Panc1 (cell line): ENCODE results near the gene ITPRIPL2. TPM values are rescaled to one million over a fixed set of nuclear protein-coding genes. Genes with fewer than 3 reads are reported as not detected.
A peak's percentile ranks its signal among the peaks of the same experiment; 100 is the strongest.

Experiments used
- ATAC-seq: fragments of 200-7000 bp; cut with Tn5 transposase; 2 replicates; pipeline ENCODE4 v1.9.1; 2020; ENCODE audit warnings: mild to moderate bottlenecking, moderate library complexity
- BruUV-seq: library from RNA; stranded (reverse); fragments of 400-500 nt; replicated peaks from 2 replicates; lab custom pipeline; 2021; lab: Mats Ljungman, UMichigan
- CTCF ChIA-PET: fragments of 300-600 bp; sonication (Branson Sonifier 250); formaldehyde crosslinking; loops from one replicate; lab custom pipeline; 2022; ENCODE audit warnings: antibody characterized with exemption; lab: Charles Lee
- POLR2A ChIA-PET: fragments of 300-600 bp; sonication (Branson Sonifier 250); formaldehyde crosslinking; loops from one replicate; lab custom pipeline; 2022; ENCODE audit warnings: antibody characterized with exemption; lab: Charles Lee
- DNase-seq: peaks from one replicate; pipeline ENCODE4 v3.0.0-alpha.2; 2010; ENCODE audit warnings: low read depth, low spot score
- H3K27ac ChIP-seq: 2 replicates; pipeline ENCODE4 v1.5.1; 2011; ENCODE audit warnings: mild to moderate bottlenecking, low read length, inconsistent platforms
- H3K27me3 ChIP-seq: fragments of 200-500 bp; sonication (Bioruptor generic); 2 replicates; pipeline ENCODE4 v1.6.0; 2014; ENCODE audit warnings: low read length, inconsistent platforms; ENCODE audit not compliant: control insufficient read depth, insufficient read depth
- H3K36me3 ChIP-seq: fragments of 200-500 bp; sonication (Bioruptor generic); 2 replicates; pipeline ENCODE4 v1.5.1; 2014; ENCODE audit warnings: inconsistent platforms, mild to moderate bottlenecking, low read length, moderate library complexity; ENCODE audit not compliant: control insufficient read depth, insufficient read depth
- H3K4me1 ChIP-seq: 2 replicates; pipeline ENCODE4 v1.5.1; 2011; ENCODE audit warnings: inconsistent platforms, mild to moderate bottlenecking, low read length, moderate library complexity; ENCODE audit not compliant: control insufficient read depth, insufficient read depth
- H3K4me3 ChIP-seq, 2 experiments: 2 replicates each; pipeline ENCODE4 v1.5.1; 2011 to 2012; ENCODE audit warnings: low read depth in 2 of 2, low read length in 2 of 2, mild to moderate bottlenecking in 2 of 2, inconsistent platforms in 1 of 2, moderate library complexity in 1 of 2
- H3K9me3 ChIP-seq: fragments of 200-500 bp; sonication (Bioruptor generic); 2 replicates; pipeline ENCODE4 v1.5.1; 2014; ENCODE audit warnings: low read depth, mild to moderate bottlenecking, inconsistent platforms, low read length, moderate library complexity; ENCODE audit not compliant: control insufficient read depth, insufficient read depth
- POLR2AphosphoS5 ChIP-seq: IDR thresholded peaks from 2 replicates; pipeline ENCODE4 v1.6.1; 2012; ENCODE audit warnings: mild to moderate bottlenecking, low read depth, low read length, moderate library complexity
- REST ChIP-seq, 2 experiments: IDR thresholded peaks; 2 replicates each; pipeline ENCODE4 v1.6.1; 2011 to 2012; ENCODE audit warnings: low read depth in 2 of 2, control low read depth in 1 of 2, low read length in 1 of 2, mild to moderate bottlenecking in 1 of 2, moderate library complexity in 1 of 2; ENCODE audit not compliant: insufficient read depth in 1 of 2
- SIN3A ChIP-seq: IDR thresholded peaks from 2 replicates; pipeline ENCODE4 v1.6.1; 2012; ENCODE audit warnings: low read depth, mild to moderate bottlenecking, low read length, moderate library complexity, borderline replicate concordance; ENCODE audit not compliant: insufficient read depth
- TCF7L2 ChIP-seq: IDR thresholded peaks from 2 replicates; pipeline ENCODE4 v1.6.1; 2011; ENCODE audit warnings: mild to moderate bottlenecking, low read depth, low read length, inconsistent platforms
- in situ Hi-C: cut with HindIII; loops from 2 replicates; pipeline ENCODE4 v1.10.0; 2016; ENCODE audit warnings: low sequenced_read_pairs, low pct_unique_long_range_greater_than_20kb
- intact Hi-C: fragments of 100-400 bp; cut with micrococcal nuclease; formaldehyde crosslinking; loops from one replicate; pipeline ENCODE4 v1.10.0; 2022; ENCODE audit not compliant: unreplicated experiment
- total RNA-seq: library from RNA; stranded (reverse); gene quantifications from one replicate; pipeline ENCODE4 v1.2.1, GENCODE V29; 2021; ENCODE audit not compliant: unreplicated experiment
- TF ChIP-seq, protein P1 (sequence below): fragments of 450-650 bp; IDR thresholded peaks from 2 replicates; pipeline ENCODE4 v1.5.1; 2017; ENCODE audit warnings: mild to moderate bottlenecking

ITPRIPL2 gene
- total RNA-seq, 1 experiment from 2014 or later: 83.2 TPM

DNA sequence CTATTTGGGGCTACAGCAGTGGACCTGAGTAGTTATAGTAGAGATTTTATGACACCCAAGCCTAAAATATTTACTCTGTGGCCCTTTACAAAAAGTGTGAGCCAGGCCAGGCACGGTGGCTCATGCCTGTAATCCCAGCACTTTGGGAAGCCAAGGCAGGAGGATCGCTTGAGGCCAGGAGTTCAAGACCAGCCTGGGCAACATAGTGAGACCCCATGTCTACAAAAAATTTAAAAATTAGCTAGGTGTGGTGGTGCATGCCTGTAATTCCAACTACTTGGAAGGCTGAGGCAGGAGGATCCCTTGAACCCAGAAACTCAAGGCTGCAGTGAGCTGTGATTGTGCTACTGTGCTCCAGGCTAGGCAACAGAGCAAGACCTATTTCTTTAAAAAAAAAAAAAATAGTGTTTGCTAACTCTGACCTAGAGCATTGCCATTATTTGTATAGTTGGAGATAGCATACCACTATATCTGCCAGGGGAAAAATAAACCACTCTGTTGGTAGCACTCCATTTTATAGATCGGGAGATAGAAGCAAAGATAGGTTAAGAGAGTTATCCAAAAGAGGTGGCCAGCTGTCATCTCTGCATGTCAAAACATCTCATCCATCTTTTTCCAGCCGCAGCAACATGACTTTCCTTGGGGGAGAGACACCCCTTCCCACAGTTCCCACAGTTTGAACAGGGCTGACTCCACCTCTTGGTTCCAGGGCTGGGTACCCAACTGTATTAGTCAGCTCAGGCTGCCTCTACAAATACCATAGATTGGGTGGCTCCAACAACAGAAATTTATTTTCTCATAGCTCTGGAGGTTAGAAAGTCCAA, 3.0 kb upstream of the ITPRIPL2 start:
- H3K36me3 ChIP-seq: no peaks in the 10 kb centered on the region
- ATAC-seq: no peak
- BruUV-seq: no TSS peak
- in situ Hi-C loops (no loop called here), intact Hi-C loops (no loop called here)
- ChIA-PET CTCF (interaction anchor here (0.6 to 0.8 kb wide), 3 partner anchors 16 to 40 kb away, joined by 4 to 16 read pairs (median 13); no protein-coding TSS in a partner anchor), POLR2A (interaction anchor here (0.5 to 2.1 kb wide), 5 partner anchors 11 to 410 kb away, joined by 3 to 14 read pairs (median 5); no protein-coding TSS in a partner anchor)
- no peak for DNase-seq
- H3K27me3 ChIP-seq: no peaks in the 10 kb centered on the region
- peaks cover 36% of the 10 kb centered on the region for H3K4me1 ChIP-seq
- H3K9me3 ChIP-seq: no peaks in the 10 kb centered on the region
- TF ChIP-seq SIN3A (no peak), POLR2AphosphoS5 (no peak), REST (IDR thresholded peaks at IDR 0.05; ENCODE audit: insufficient read depth in 1 of 2, low read depth in 2 of 2, low read length in 1 of 2) (no peak), TCF7L2 (no peak)
- TF ChIP-seq, protein P1, sequence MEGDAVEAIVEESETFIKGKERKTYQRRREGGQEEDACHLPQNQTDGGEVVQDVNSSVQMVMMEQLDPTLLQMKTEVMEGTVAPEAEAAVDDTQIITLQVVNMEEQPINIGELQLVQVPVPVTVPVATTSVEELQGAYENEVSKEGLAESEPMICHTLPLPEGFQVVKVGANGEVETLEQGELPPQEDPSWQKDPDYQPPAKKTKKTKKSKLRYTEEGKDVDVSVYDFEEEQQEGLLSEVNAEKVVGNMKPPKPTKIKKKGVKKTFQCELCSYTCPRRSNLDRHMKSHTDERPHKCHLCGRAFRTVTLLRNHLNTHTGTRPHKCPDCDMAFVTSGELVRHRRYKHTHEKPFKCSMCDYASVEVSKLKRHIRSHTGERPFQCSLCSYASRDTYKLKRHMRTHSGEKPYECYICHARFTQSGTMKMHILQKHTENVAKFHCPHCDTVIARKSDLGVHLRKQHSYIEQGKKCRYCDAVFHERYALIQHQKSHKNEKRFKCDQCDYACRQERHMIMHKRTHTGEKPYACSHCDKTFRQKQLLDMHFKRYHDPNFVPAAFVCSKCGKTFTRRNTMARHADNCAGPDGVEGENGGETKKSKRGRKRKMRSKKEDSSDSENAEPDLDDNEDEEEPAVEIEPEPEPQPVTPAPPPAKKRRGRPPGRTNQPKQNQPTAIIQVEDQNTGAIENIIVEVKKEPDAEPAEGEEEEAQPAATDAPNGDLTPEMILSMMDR: no peak
- peak overlapping the region; percentile 5; the same call in 1 of the 2 replicates for H3K27ac ChIP-seq
- no peak overlapping the region for H3K4me3 ChIP-seq

GRCh38 chr16:19112099-19112407, 1.7 kb upstream of the ITPRIPL2 start:
- no peak for DNase-seq
- POLR2A ChIA-PET: no interaction called here
- no peaks in the 10 kb centered on the region; the same call in 1 of the 2 replicates for H3K36me3 ChIP-seq
- intact Hi-C loops: no loop called here
- H3K4me3 ChIP-seq: no peak overlapping the region
- no peak for ATAC-seq
- in situ Hi-C loops: no loop called here
- CTCF ChIA-PET: interaction anchor here (0.5 to 1.2 kb wide), 3 partner anchors 17 to 52 kb away, joined by 3 to 12 read pairs (median 3); no protein-coding TSS in a partner anchor
- BruUV-seq: no TSS peak
- H3K27ac ChIP-seq: peak overlapping the region; percentile 95
- TF ChIP-seq SIN3A (no peak), TCF7L2 (no peak)
- no peaks in the 10 kb centered on the region for H3K27me3 ChIP-seq
- peaks cover 49% of the 10 kb centered on the region for H3K4me1 ChIP-seq
- H3K9me3 ChIP-seq: no peaks in the 10 kb centered on the region
